Stimulated activated effector memory CD8-positive, alpha-beta T cell treated with anti-CD3 and anti-CD28 coated beads, Interleukin-12 subunit alpha, Interleukin-12 subunit beta, amount 100 ng/mL, for 72 hours (primary cell): ENCODE results near the gene AKTIP.
"Not testable (repeated sequence)": the region's sequence is repeated elsewhere in the genome, so short reads cannot be mapped to it uniquely, and the experiment has no call there.

Experiments
- ATAC-seq: fragments of 150-1000 bp; cut with Tn5 transposase; 2 replicates; pipeline ENCODE4 v1.10.0; 2021
- DNase-seq, 2 donors: peaks; one replicate each; pipeline ENCODE4 v3.0.0; 2021 to 2022; ENCODE audit warnings: low spot score in 2 of 2
- H3K27ac Mint-ChIP-seq: one replicate; pipeline ENCODE4 v1.8.0; 2022; ENCODE audit warnings: mild to moderate bottlenecking, mixed read lengths
- H3K36me3 Mint-ChIP-seq: one replicate; pipeline ENCODE4 v1.8.0; 2022; ENCODE audit warnings: mild to moderate bottlenecking, mixed read lengths
- H3K4me1 Mint-ChIP-seq: one replicate; pipeline ENCODE4 v1.8.0; 2022; ENCODE audit warnings: mixed read lengths
- H3K4me3 Mint-ChIP-seq: one replicate; pipeline ENCODE4 v1.8.0; 2022; ENCODE audit warnings: mild to moderate bottlenecking, mixed read lengths
- H3K9me3 Mint-ChIP-seq: one replicate; pipeline ENCODE4 v1.8.0; 2022; ENCODE audit warnings: mixed read lengths

Gene AKTIP

GRCh38 chr16:53523971-53524548 lies 21.1 kb upstream of the AKTIP start:
- no peak overlapping the region for H3K27ac Mint-ChIP-seq
- H3K9me3 Mint-ChIP-seq = no peaks in the 10 kb centered on the region
- no peak for DNase-seq
- peaks cover 31% of the 10 kb centered on the region for H3K4me1 Mint-ChIP-seq
- no peaks in the 10 kb centered on the region for H3K36me3 Mint-ChIP-seq
- H3K4me3 Mint-ChIP-seq = no peak overlapping the region
- peak; percentile 11 for ATAC-seq

- no peak overlapping the region for H3K4me3 Mint-ChIP-seq
- DNase-seq = no peak
- peaks cover 7% of the 10 kb centered on the region for H3K36me3 Mint-ChIP-seq
- H3K9me3 Mint-ChIP-seq = no peaks in the 10 kb centered on the region
- no peak overlapping the region for H3K27ac Mint-ChIP-seq
- ATAC-seq = no peak
- H3K4me1 Mint-ChIP-seq = peaks cover 39% of the 10 kb centered on the region
These were observed 20.3 kb upstream of the AKTIP start for GRCh38 chr16:53523126-53523804.

GRCh38 chr16:53519417-53520091 lies 16.5 kb upstream of the AKTIP start:
- Mint-ChIP-seq H3K36me3 (peaks cover 7% of the 10 kb centered on the region), H3K4me1 (peaks cover 71% of the 10 kb centered on the region), H3K4me3 (peak overlapping the region; percentile 72), H3K9me3 (no peaks in the 10 kb centered on the region), H3K27ac (peak overlapping the region; percentile 87)
- DNase-seq (no peak), ATAC-seq (peak; percentile 34)

GRCh38 chr16:53518550-53519416 lies 15.8 kb upstream of the AKTIP start:
- DNase-seq (peak; percentile 51 to 87), ATAC-seq (peak; percentile 95)
- Mint-ChIP-seq H3K36me3 (peaks cover 7% of the 10 kb centered on the region), H3K4me1 (peaks cover 76% of the 10 kb centered on the region), H3K27ac (peak overlapping the region; percentile 87), H3K9me3 (no peaks in the 10 kb centered on the region), H3K4me3 (peak overlapping the region; percentile 72)

- Mint-ChIP-seq H3K27ac (peak overlapping the region; percentile 86), H3K4me1 (peaks cover 76% of the 10 kb centered on the region), H3K4me3 (peak overlapping the region; percentile 72), H3K36me3 (peaks cover 7% of the 10 kb centered on the region), H3K9me3 (no peaks in the 10 kb centered on the region)
- DNase-seq (no peak), ATAC-seq (no peak)
These were observed 14.8 kb upstream of the AKTIP start for GRCh38 chr16:53517851-53518250.

GRCh38 chr16:53515811-53516210 lies 12.8 kb upstream of the AKTIP start:
- Mint-ChIP-seq H3K27ac (no peak overlapping the region), H3K4me3 (no peak overlapping the region), H3K4me1 (peaks cover 91% of the 10 kb centered on the region), H3K9me3 (no peaks in the 10 kb centered on the region), H3K36me3 (peaks cover 7% of the 10 kb centered on the region)
- DNase-seq (no peak), ATAC-seq (no peak)

- Mint-ChIP-seq H3K4me3 (no peak overlapping the region), H3K27ac (no peak overlapping the region), H3K9me3 (no peaks in the 10 kb centered on the region), H3K4me1 (peaks cover 91% of the 10 kb centered on the region), H3K36me3 (peaks cover 7% of the 10 kb centered on the region)
- ATAC-seq = no peak
- no peak for DNase-seq
These were observed 12.2 kb upstream of the AKTIP start for GRCh38 chr16:53515259-53515658.

- not testable (repeated sequence) for H3K36me3 Mint-ChIP-seq, H3K4me3 Mint-ChIP-seq, ATAC-seq, H3K9me3 Mint-ChIP-seq, DNase-seq
- Mint-ChIP-seq H3K4me1 (peaks cover 71% of the 10 kb centered on the region), H3K27ac (peak overlapping the region; percentile 35)
These were observed 9.8 kb upstream of the AKTIP start for GRCh38 chr16:53512795-53513194.

- H3K36me3 Mint-ChIP-seq = no peaks in the 10 kb centered on the region
- peaks cover 60% of the 10 kb centered on the region for H3K4me1 Mint-ChIP-seq
- no peak overlapping the region for H3K4me3 Mint-ChIP-seq
- peak overlapping the region; percentile 35 for H3K27ac Mint-ChIP-seq
- DNase-seq (no peak), ATAC-seq (no peak)
- no peaks in the 10 kb centered on the region for H3K9me3 Mint-ChIP-seq
These were observed 8.6 kb upstream of the AKTIP start for GRCh38 chr16:53511403-53512280.

- no peak for DNase-seq
- no peaks in the 10 kb centered on the region for H3K9me3 Mint-ChIP-seq
- no peak for ATAC-seq
- peak overlapping the region; percentile 35 for H3K27ac Mint-ChIP-seq
- H3K36me3 Mint-ChIP-seq = no peaks in the 10 kb centered on the region
- no peak overlapping the region for H3K4me3 Mint-ChIP-seq
- H3K4me1 Mint-ChIP-seq = peaks cover 55% of the 10 kb centered on the region
These were observed 8.0 kb upstream of the AKTIP start for GRCh38 chr16:53511084-53511402.

GRCh38 chr16:53510704-53511070 lies 7.7 kb upstream of the AKTIP start:
- no peaks in the 10 kb centered on the region for H3K9me3 Mint-ChIP-seq
- no peak for DNase-seq
- peaks cover 52% of the 10 kb centered on the region for H3K4me1 Mint-ChIP-seq
- H3K27ac Mint-ChIP-seq = peak overlapping the region; percentile 35
- H3K36me3 Mint-ChIP-seq = no peaks in the 10 kb centered on the region
- peak overlapping the region; percentile 29 for H3K4me3 Mint-ChIP-seq
- no peak for ATAC-seq

- no peaks in the 10 kb centered on the region for H3K36me3 Mint-ChIP-seq
- no peaks in the 10 kb centered on the region for H3K9me3 Mint-ChIP-seq
- DNase-seq (peak; percentile 24 to 73), ATAC-seq (peak; percentile 70)
- H3K4me3 Mint-ChIP-seq = peak overlapping the region; percentile 29
- H3K4me1 Mint-ChIP-seq = peaks cover 48% of the 10 kb centered on the region
- no peak overlapping the region for H3K27ac Mint-ChIP-seq
These were observed 7.1 kb upstream of the AKTIP start for GRCh38 chr16:53509906-53510703.

- no peak for ATAC-seq
- Mint-ChIP-seq H3K27ac (no peak overlapping the region), H3K9me3 (no peaks in the 10 kb centered on the region), H3K36me3 (peaks cover 8% of the 10 kb centered on the region), H3K4me1 (peaks cover 44% of the 10 kb centered on the region), H3K4me3 (no peak overlapping the region)
- DNase-seq = no peak
These were observed 4.6 kb upstream of the AKTIP start for GRCh38 chr16:53507464-53508179.
